ENCODE measurements around the gene SMC3.

GRCh38 chr10:110629680-110630191 is 62.2 kb downstream of the SMC3 start:
- TF ChIP-seq ZBTB7A (IDR thresholded peaks at IDR 0.05; ENCODE audit: low read depth) = no peak
- peak; percentile 73; the same call in 1 of the 2 replicates for TF ChIP-seq TCF12 (IDR thresholded peaks at IDR 0.05; ENCODE audit: low read depth)
- peak; percentile 47; the same call in 1 of the 2 replicates for TF ChIP-seq MAX (IDR thresholded peaks at IDR 0.05)
- TF ChIP-seq TAF1 (IDR thresholded peaks at IDR 0.05; ENCODE audit: low read depth) = 0 out of 2 replicates have a peak, but pooled peaks have one; percentile 22
- peak; percentile 12; the same call in 1 of the 2 replicates for TF ChIP-seq REST (IDR thresholded peaks at IDR 0.05; ENCODE audit: low read depth)
- TF ChIP-seq RAD21 (IDR thresholded peaks at IDR 0.05; ENCODE audit: low read depth) = no peak
- no peak for TF ChIP-seq CREB1 (IDR thresholded peaks at IDR 0.05; ENCODE audit: low read depth)
- peak; percentile 63; the same call in 1 of the 2 replicates for TF ChIP-seq TEAD4 (IDR thresholded peaks at IDR 0.05)
- TF ChIP-seq EP300 (IDR thresholded peaks at IDR 0.05; ENCODE audit: borderline replicate concordance) = peak; percentile 57

All from Ishikawa (cell line).